ENCODE data around the gene PABPN1L. TPM values are rescaled to one million over a fixed set of nuclear protein-coding genes. Genes with fewer than 3 reads are reported as not detected.

The PABPN1L gene
- polyA plus RNA-seq, 2 of the 4 experiments (the other 2 are of a cell fraction): not detected

DNA sequence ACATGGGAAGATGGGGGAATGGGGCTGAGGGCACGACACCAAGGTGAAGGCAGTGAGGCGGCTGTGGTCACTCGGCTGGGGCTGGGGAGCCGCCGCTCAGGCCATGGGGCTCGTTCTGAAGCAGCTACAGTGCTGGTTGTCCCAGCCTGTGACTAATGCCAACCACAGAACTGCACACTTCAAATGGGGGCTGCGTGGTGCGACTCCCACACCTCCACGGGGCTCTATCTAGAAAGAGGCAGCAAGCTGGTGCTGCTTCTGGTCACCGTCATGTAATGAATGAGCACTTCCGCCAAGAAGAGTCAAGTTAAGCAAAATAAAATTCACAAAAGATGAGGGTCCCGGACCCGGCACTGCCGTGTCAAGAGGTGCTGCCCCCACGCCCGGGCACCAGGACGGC, 29.7 kb downstream of the PABPN1L start:
- 88% methylated on average over 17 of the region's 17 CpGs for WGBS (ENCODE audit: missing lambda C conversion rate)
- no peak overlapping the region for H3K4me3 ChIP-seq
- no peak overlapping the region for H3K4me2 ChIP-seq
- ChIA-PET POLR2A (no interaction called here), CTCF (interaction anchor here (0.6 kb wide), 1 partner anchor 52 kb away, joined by 3 read pairs; no protein-coding TSS in a partner anchor)
- no peaks in the 10 kb centered on the region for H3K4me1 ChIP-seq
- H3K9me3 ChIP-seq: no peaks in the 10 kb centered on the region
- FAIRE-seq: no peak
- DNase-seq (ENCODE audit: low read depth in 1 of 2, low spot score in 1 of 2): no peak
- ATAC-seq: no peak
- TF ChIP-seq FOSL2 (IDR thresholded peaks at IDR 0.05): no peak
- TF ChIP-seq FOSL2 (CRISPR knock-in tag; IDR thresholded peaks at IDR 0.05): no peak
- TF ChIP-seq FOXS1 (CRISPR knock-in tag; IDR thresholded peaks at IDR 0.05): no peak
- no peak for TF ChIP-seq HDAC2 (IDR thresholded peaks at IDR 0.05)
- no peak for TF ChIP-seq EHF (CRISPR knock-in tag; IDR thresholded peaks at IDR 0.05)
- no peak for TF ChIP-seq NR3C1 (IDR thresholded peaks at IDR 0.05)
- TF ChIP-seq RNF2 (IDR thresholded peaks at IDR 0.05; ENCODE audit: borderline replicate concordance, low read depth): no peak
- no peak for TF ChIP-seq MYC (IDR thresholded peaks at IDR 0.05; ENCODE audit: borderline replicate concordance, low read length)
- no peak for TF ChIP-seq POLR2A (IDR thresholded peaks at IDR 0.05; ENCODE audit: low read length)
- no peak overlapping the region for H3K27ac ChIP-seq

GRCh38 chr16:88835818-88836217, 30.6 kb downstream of the PABPN1L start:
- WGBS (ENCODE audit: missing lambda C conversion rate): 93% methylated on average over 21 of the region's 33 CpGs
- TF ChIP-seq GATA3 (IDR thresholded peaks at IDR 0.05; ENCODE audit: borderline replicate concordance) (no peak), SREBF2 (IDR thresholded peaks at IDR 0.05) (no peak), POLR2A (IDR thresholded peaks at IDR 0.05; ENCODE audit: low read length) (no peak), NFE2L2 (conservative IDR thresholded peaks at IDR 0.05; ENCODE audit: low read length) (no peak), FOSB (CRISPR knock-in tag; IDR thresholded peaks at IDR 0.05) (no peak), CBX8 (IDR thresholded peaks at IDR 0.05) (no peak), CHD4 (IDR thresholded peaks at IDR 0.05; ENCODE audit: borderline replicate concordance) (no peak)
- TF ChIP-seq, protein P1, sequence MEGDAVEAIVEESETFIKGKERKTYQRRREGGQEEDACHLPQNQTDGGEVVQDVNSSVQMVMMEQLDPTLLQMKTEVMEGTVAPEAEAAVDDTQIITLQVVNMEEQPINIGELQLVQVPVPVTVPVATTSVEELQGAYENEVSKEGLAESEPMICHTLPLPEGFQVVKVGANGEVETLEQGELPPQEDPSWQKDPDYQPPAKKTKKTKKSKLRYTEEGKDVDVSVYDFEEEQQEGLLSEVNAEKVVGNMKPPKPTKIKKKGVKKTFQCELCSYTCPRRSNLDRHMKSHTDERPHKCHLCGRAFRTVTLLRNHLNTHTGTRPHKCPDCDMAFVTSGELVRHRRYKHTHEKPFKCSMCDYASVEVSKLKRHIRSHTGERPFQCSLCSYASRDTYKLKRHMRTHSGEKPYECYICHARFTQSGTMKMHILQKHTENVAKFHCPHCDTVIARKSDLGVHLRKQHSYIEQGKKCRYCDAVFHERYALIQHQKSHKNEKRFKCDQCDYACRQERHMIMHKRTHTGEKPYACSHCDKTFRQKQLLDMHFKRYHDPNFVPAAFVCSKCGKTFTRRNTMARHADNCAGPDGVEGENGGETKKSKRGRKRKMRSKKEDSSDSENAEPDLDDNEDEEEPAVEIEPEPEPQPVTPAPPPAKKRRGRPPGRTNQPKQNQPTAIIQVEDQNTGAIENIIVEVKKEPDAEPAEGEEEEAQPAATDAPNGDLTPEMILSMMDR (IDR thresholded peaks at IDR 0.05): no peak
- no peak for DNase-seq (ENCODE audit: low read depth in 1 of 2, low spot score in 1 of 2)
- POLR2A ChIA-PET: no interaction called here
- H3K27ac ChIP-seq: no peak overlapping the region
- H3K4me1 ChIP-seq: no peaks in the 10 kb centered on the region
- no peak for ATAC-seq
- no peak overlapping the region for H3K4me3 ChIP-seq
- CTCF ChIA-PET: interaction anchor here (0.7 to 1.0 kb wide), 2 partner anchors 19 to 150 kb away, joined by 3 read pairs; no protein-coding TSS in a partner anchor
- no peaks in the 10 kb centered on the region for H3K9me3 ChIP-seq
- no peak overlapping the region for H3K4me2 ChIP-seq
- no peak for FAIRE-seq

GRCh38 chr16:88835383-88835782, 31.1 kb downstream of the PABPN1L start:
- POLR2A ChIA-PET: no interaction called here
- Histone ChIP-seq H3K27ac (no peak overlapping the region), H3K4me3 (no peak overlapping the region), H3K4me2 (no peak overlapping the region), H3K4me1 (no peaks in the 10 kb centered on the region), H3K9me3 (no peaks in the 10 kb centered on the region)
- ATAC-seq: no peak
- no peak for FAIRE-seq
- CTCF ChIA-PET: interaction anchor here (0.7 to 1.0 kb wide), 2 partner anchors 10 to 19 kb away, joined by 3 read pairs; no protein-coding TSS in a partner anchor
- DNase-seq (ENCODE audit: low read depth in 1 of 2, low spot score in 1 of 2): no peak
- no peak for TF ChIP-seq JUN (IDR thresholded peaks at IDR 0.05)
- no peak for TF ChIP-seq PHF8 (IDR thresholded peaks at IDR 0.05; ENCODE audit: borderline replicate concordance, low read depth)
- TF ChIP-seq CHD2 (IDR thresholded peaks at IDR 0.05; ENCODE audit: low read length, partially characterized antibody): no peak
- no peak for TF ChIP-seq GATA3 (IDR thresholded peaks at IDR 0.05; ENCODE audit: borderline replicate concordance)
- no peak for TF ChIP-seq KDM5A (IDR thresholded peaks at IDR 0.05)
- no peak for TF ChIP-seq ZFP36 (IDR thresholded peaks at IDR 0.05; ENCODE audit: borderline replicate concordance, partially characterized antibody)
- no peak for TF ChIP-seq MAX (IDR thresholded peaks at IDR 0.05)
- no peak for TF ChIP-seq MAZ (IDR thresholded peaks at IDR 0.05; ENCODE audit: borderline replicate concordance, low read depth, low read length)
- TF ChIP-seq SREBF2 (IDR thresholded peaks at IDR 0.05): no peak
- TF ChIP-seq RCOR1 (IDR thresholded peaks at IDR 0.05; ENCODE audit: low read depth, low read length): no peak
- no peak for TF ChIP-seq ELK1 (IDR thresholded peaks at IDR 0.05; ENCODE audit: low read depth, low read length)
- TF ChIP-seq RAD21 (conservative IDR thresholded peaks at IDR 0.05 in 1 of 2, IDR thresholded peaks at IDR 0.05 in 1 of 2): no peak
- TF ChIP-seq, protein P2, sequence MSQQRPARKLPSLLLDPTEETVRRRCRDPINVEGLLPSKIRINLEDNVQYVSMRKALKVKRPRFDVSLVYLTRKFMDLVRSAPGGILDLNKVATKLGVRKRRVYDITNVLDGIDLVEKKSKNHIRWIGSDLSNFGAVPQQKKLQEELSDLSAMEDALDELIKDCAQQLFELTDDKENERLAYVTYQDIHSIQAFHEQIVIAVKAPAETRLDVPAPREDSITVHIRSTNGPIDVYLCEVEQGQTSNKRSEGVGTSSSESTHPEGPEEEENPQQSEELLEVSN (IDR thresholded peaks at IDR 0.05; ENCODE audit: borderline replicate concordance, low read depth): no peak
- TF ChIP-seq MAFK (IDR thresholded peaks at IDR 0.05; ENCODE audit: partially characterized antibody): no peak
- 90% methylated on average over 11 of the region's 11 CpGs for WGBS (ENCODE audit: missing lambda C conversion rate)
